Stimulated activated CD4-positive, alpha-beta T cell treated with anti-CD3 and anti-CD28 coated beads, Interleukin-1b, Interleukin-23, amount 100 ng/mL, for 24 hours (primary cell): ENCODE results near the gene GPR161.

Experiments used
- DNase-seq, 4 experiments: peaks; one replicate each; pipeline ENCODE4 v3.0.0-alpha.2; 2020; ENCODE audit warnings: low read depth in 4 of 4, low spot score in 1 of 4

Gene GPR161

GRCh38 chr1:168050307-168050706 lies 86.4 kb downstream of the GPR161 start:
- DNase-seq = no peak

- DNase-seq = no peak
These were observed 91.4 kb downstream of the GPR161 start for GRCh38 chr1:168045311-168045710.

- DNase-seq = no peak
These were observed 94.4 kb downstream of the GPR161 start for GRCh38 chr1:168042362-168042761.

- DNase-seq = no peak
These were observed 101.4 kb downstream of the GPR161 start for GRCh38 chr1:168035345-168035744.

GRCh38 chr1:168032029-168032428 lies 104.7 kb downstream of the GPR161 start:
- DNase-seq = no peak

GRCh38 chr1:168031627-168032026 lies 105.1 kb downstream of the GPR161 start:
- no peak for DNase-seq

- no peak for DNase-seq
These were observed 105.5 kb downstream of the GPR161 start for GRCh38 chr1:168031198-168031597.
